D721Med (cell line): Measurements from ENCODE around the gene OR1D5.
A peak's percentile ranks its signal among the peaks of the same experiment; 100 is the strongest.

ENCODE experiments used
- DNase-seq: peaks from one replicate; pipeline ENCODE4 v3.0.0; 2011; ENCODE audit warnings: low spot score; ENCODE audit not compliant: insufficient read length
- FAIRE-seq: peaks from 2 replicates; lab custom pipeline; 2011; peaks lifted over from hg19 to GRCh38; lab: Jason Lieb, UNC
- TF ChIP-seq, protein P1 (sequence below): IDR thresholded peaks from 2 replicates; pipeline ENCODE4 v1.5.1; 2012; ENCODE audit warnings: mild to moderate bottlenecking, control low read depth; ENCODE audit not compliant: insufficient read depth; ENCODE audit errors: missing control alignments

Gene OR1D5

DNA sequence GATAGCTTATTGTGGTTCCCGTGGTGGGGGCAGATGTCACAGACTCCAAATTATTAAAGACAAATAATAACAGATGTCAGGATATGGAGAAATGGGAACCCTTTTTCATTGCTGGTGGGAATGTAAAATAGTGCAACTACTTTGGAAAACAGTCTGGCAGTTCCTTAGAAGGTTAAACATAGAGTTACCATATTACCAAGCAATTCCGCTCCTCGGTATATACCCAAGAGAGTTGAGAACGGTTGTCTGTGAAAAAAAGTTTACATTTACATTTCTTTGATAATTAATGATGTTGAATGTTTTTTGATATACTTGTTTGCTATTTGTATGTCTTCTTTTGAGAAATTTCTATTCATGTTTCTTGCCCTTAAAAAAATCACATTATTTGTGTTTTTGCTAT is 41.2 kb downstream of the OR1D5 start:
- no peak for DNase-seq
- no peak for FAIRE-seq
- TF ChIP-seq, protein P1, sequence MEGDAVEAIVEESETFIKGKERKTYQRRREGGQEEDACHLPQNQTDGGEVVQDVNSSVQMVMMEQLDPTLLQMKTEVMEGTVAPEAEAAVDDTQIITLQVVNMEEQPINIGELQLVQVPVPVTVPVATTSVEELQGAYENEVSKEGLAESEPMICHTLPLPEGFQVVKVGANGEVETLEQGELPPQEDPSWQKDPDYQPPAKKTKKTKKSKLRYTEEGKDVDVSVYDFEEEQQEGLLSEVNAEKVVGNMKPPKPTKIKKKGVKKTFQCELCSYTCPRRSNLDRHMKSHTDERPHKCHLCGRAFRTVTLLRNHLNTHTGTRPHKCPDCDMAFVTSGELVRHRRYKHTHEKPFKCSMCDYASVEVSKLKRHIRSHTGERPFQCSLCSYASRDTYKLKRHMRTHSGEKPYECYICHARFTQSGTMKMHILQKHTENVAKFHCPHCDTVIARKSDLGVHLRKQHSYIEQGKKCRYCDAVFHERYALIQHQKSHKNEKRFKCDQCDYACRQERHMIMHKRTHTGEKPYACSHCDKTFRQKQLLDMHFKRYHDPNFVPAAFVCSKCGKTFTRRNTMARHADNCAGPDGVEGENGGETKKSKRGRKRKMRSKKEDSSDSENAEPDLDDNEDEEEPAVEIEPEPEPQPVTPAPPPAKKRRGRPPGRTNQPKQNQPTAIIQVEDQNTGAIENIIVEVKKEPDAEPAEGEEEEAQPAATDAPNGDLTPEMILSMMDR, result no peak

DNA sequence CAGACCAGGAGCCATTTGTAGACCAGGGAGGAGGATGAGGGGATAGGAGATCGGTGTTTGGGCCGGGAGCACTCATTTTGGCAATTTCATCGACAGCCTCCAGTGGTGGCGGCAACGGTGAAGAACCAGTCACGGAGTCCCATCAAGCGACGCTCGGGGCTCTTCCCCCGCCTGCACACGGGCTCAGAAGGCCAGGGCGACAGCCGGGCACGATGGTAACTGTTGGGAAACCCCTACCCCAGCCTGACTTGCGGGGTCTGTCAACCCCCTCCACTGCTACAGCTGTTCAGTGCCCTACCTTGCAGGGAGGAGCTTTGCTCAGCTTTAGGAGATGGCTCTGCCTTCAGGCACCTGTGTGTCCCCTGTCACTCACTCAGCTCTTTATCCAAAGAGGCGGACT is 43.0 kb downstream of the OR1D5 start:
- TF ChIP-seq, protein P1, result no peak
- FAIRE-seq, result no peak
- no peak for DNase-seq

DNA sequence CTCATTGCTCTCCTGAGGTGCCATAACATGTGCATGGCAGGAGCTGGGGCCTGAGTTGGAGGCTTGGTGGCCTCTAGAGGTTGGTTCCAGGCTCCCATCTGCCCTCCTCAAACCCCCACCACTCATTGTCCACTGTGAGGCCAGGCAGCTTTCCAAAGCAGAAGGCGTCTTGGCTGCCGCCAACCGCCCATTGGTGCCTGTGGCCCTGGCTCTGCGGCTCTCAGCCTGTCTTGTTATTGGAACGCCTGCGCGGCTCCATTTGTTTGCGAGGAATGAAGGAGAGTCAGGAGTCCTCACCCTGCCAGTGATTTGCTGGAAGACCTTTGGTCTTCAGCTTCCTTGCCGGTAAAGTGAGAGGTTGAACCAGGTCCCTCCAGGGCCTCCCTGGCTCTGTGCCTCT is 43.6 kb downstream of the OR1D5 start:
- DNase-seq (no peak), FAIRE-seq (no peak)

DNA sequence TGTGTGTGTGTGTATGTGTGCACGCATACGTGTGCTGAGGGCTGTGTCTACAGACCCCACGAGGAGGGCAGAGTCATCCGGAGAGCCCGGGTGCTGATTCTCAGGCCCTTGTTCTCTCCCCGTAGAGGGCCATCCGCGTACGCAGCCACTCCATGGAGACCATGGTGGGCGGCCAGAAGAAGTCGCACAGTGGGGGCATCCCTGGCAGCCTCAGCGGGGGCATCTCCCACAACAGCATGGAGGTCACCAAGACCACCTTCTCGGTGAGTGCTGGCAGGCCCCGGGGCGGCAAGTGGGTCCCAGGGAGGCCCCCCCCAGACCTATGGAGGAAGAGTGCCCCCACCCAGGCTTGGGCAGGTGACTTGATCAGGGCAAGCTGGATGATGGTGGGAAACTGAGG is 45.5 kb downstream of the OR1D5 start:
- FAIRE-seq, result no peak
- TF ChIP-seq, protein P1, result no peak

More for the DNA sequence above, 43.6 kb downstream of the OR1D5 start:
- TF ChIP-seq, protein P1, result no peak

DNA sequence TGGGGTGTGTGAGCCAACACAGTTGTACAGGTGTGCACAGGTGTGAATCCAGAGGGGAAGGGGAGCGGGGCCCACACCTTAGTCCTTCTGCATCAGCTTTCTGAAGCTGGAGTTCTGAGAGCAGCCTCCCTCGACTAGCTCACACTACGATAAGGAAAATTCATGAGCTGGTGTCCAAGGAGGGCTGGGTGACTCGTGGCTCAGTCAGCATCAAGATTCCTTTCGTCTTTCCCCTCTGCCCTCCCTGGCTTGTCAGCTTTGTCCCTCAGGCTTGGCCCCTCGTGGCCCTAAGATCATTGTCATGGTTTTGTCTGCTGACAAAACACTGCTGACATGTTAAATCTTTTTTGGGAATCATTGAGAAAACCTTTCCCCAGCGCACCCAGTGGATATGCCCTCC is 47.5 kb downstream of the OR1D5 start:
- DNase-seq (no peak), FAIRE-seq (no peak)
- TF ChIP-seq, protein P1, result no peak

More for the DNA sequence above, 45.5 kb downstream of the OR1D5 start:
- DNase-seq, result no peak

DNA sequence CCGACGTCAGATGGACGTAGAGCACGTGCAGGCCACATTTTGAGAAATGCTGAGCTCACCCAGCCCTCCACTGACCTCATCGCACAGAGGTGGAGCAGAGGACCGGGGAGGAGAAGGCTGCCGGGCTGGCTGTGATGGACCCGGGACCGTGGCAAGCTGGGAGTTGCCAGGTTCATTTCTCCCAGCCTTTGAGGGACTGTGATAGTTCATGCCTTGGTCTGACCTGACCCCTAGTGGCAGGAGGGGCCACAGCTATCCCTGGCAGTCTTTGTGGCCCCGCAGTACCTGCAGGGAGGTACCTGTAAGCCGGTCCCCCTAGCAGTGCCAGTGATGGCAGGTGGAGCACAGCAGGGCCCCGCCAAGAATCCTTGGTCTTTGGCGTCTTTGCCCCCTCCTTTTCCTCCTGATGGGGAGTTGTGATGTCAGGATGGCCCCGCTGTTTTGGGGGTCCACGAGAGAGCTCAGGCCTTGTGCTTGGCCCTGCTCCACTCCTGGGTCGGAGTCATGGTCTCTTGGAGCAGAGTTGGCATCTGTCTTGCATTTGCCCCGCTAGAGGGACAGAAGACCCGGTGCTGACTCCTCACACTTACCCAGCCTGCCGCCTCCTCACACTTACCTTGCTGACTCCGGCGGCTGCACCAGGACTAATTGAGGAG is 50.4 kb downstream of the OR1D5 start:
- TF ChIP-seq, protein P1, result peak; percentile 39
- no peak for FAIRE-seq

More for the DNA sequence above, 50.4 kb downstream of the OR1D5 start:
- peak; percentile 66 for DNase-seq
